GM21447 (cell line): ENCODE results near the gene APEH.
A peak's percentile ranks its signal among the peaks of the same experiment; 100 is the strongest.
"Not testable (repeated sequence)": the region's sequence is repeated elsewhere in the genome, so short reads cannot be mapped to it uniquely, and the experiment has no call there.

Experiments
- ATAC-seq: cut with Tn5 transposase; IDR thresholded peaks from one replicate; pipeline ENCODE4 v1.9.1; 2021; ENCODE audit not compliant: unreplicated experiment

Gene APEH

GRCh38 chr3:49667701-49668413 lies 6.3 kb upstream of the APEH start:
- no peak for ATAC-seq

GRCh38 chr3:49668414-49668797 lies 5.7 kb upstream of the APEH start:
- no peak for ATAC-seq

GRCh38 chr3:49668861-49669260 lies 5.3 kb upstream of the APEH start:
- ATAC-seq: no peak

GRCh38 chr3:49669352-49669751 lies 4.8 kb upstream of the APEH start:
- no peak for ATAC-seq

GRCh38 chr3:49670940-49671290 lies 3.2 kb upstream of the APEH start:
- ATAC-seq: no peak

- ATAC-seq: no peak
Measured at GRCh38 chr3:49671291-49672288, 2.6 kb upstream of the APEH start.

GRCh38 chr3:49673121-49673714 lies 933 bp upstream of the APEH start:
- no peak for ATAC-seq

- peak; percentile 13 for ATAC-seq
Measured at GRCh38 chr3:49674497-49674983, 389 bp downstream of the APEH start.

- ATAC-seq: no peak
Measured at GRCh38 chr3:49675912-49676311, 1.8 kb downstream of the APEH start.

GRCh38 chr3:49680493-49681231 lies 6.5 kb downstream of the APEH start:
- no peak for ATAC-seq

GRCh38 chr3:49681232-49681522 lies 7.0 kb downstream of the APEH start:
- ATAC-seq: no peak

- no peak for ATAC-seq
Measured at GRCh38 chr3:49681543-49681942, 7.4 kb downstream of the APEH start.

GRCh38 chr3:49683162-49683561 lies 9.0 kb downstream of the APEH start:
- ATAC-seq: no peak

GRCh38 chr3:49684453-49684852 lies 10.3 kb downstream of the APEH start:
- ATAC-seq: not testable (repeated sequence)

GRCh38 chr3:49685103-49685502 lies 11.0 kb downstream of the APEH start:
- ATAC-seq: not testable (repeated sequence)

GRCh38 chr3:49685846-49686245 lies 11.7 kb downstream of the APEH start:
- ATAC-seq: not testable (repeated sequence)

- not testable (repeated sequence) for ATAC-seq
Measured at GRCh38 chr3:49686346-49686745, 12.2 kb downstream of the APEH start.

GRCh38 chr3:49686769-49687423 lies 12.7 kb downstream of the APEH start:
- ATAC-seq: not testable (repeated sequence)

GRCh38 chr3:49687424-49687795 lies 13.3 kb downstream of the APEH start:
- not testable (repeated sequence) for ATAC-seq

- not testable (repeated sequence) for ATAC-seq
Measured at GRCh38 chr3:49688338-49689045, 14.3 kb downstream of the APEH start.
